GM12878 (cell line): ENCODE measurements around the gene CREBZF. TPM values are rescaled to one million over a fixed set of nuclear protein-coding genes. Genes with fewer than 3 reads are reported as not detected.
A peak's percentile ranks its signal among the peaks of the same experiment; 100 is the strongest.

ENCODE experiments used
- ASH2L ChIP-seq: fragments of 300-600, 200-600 bp; sonication (generic); IDR thresholded peaks from 2 replicates; pipeline ENCODE4 v1.6.1; 2017; ENCODE audit warnings: low read depth, mild to moderate bottlenecking, borderline replicate concordance
- BHLHE40 ChIP-seq, 2 experiments: fragments of 450-650 bp in 1 of 2; IDR thresholded peaks; 2 replicates each; pipeline ENCODE4 v1.6.1; 2011 to 2017; ENCODE audit warnings: low read depth in 2 of 2, borderline replicate concordance in 1 of 2, improper control_type of control experiment in 1 of 2, low read length in 1 of 2, mild to moderate bottlenecking in 1 of 2
- CEBPZ ChIP-seq: fragments of 150-350 bp; IDR thresholded peaks from 2 replicates; pipeline ENCODE4 v1.6.1; 2016; ENCODE audit warnings: low read depth, low read length
- CTCF ChIP-seq, 3 experiments: IDR thresholded peaks in 2 of 3; conservative IDR thresholded peaks in 1 of 3; 2 replicates each; pipeline ENCODE4 v1.5.1; 2011; ENCODE audit warnings: low read depth in 3 of 3, low read length in 3 of 3, mild to moderate bottlenecking in 3 of 3, control low read depth in 2 of 3, moderate library complexity in 2 of 3, inconsistent platforms in 1 of 3, mixed read lengths in 1 of 3; ENCODE audit not compliant: control insufficient read depth in 2 of 3, insufficient read depth in 1 of 3; ENCODE audit errors: extremely low read depth in 1 of 3
- EED ChIP-seq: sonication (generic); IDR thresholded peaks from 2 replicates; pipeline ENCODE4 v1.6.1; 2016; ENCODE audit warnings: antibody characterized with exemption, low read depth
- ELK1 ChIP-seq: IDR thresholded peaks from 2 replicates; pipeline ENCODE4 v1.6.1; 2012; ENCODE audit warnings: low read depth, low read length, improper control_type of control experiment
- NR2C1 ChIP-seq: fragments of 450-650 bp; IDR thresholded peaks from 2 replicates; pipeline ENCODE4 v1.6.1; 2017; ENCODE audit warnings: antibody characterized with exemption, mild to moderate bottlenecking, moderate library complexity
- NR2C2 ChIP-seq: IDR thresholded peaks from 2 replicates; pipeline ENCODE4 v1.6.1; 2011; ENCODE audit warnings: borderline replicate concordance, low read depth; ENCODE audit not compliant: control insufficient read depth, insufficient read length
- SKIL ChIP-seq: fragments of 450-650 bp; IDR thresholded peaks from 2 replicates; pipeline ENCODE4 v1.6.1; 2017; ENCODE audit warnings: mild to moderate bottlenecking, low read depth, inconsistent platforms; ENCODE audit not compliant: poor library complexity, severe bottlenecking
- SMC3 ChIP-seq: IDR thresholded peaks from 2 replicates; pipeline ENCODE4 v1.6.1; 2011; ENCODE audit warnings: low read length, improper control_type of control experiment, borderline replicate concordance
- SREBF2 ChIP-seq: IDR thresholded peaks from 2 replicates; pipeline ENCODE4 v1.6.1; 2012; ENCODE audit warnings: mild to moderate bottlenecking, low read length
- STAT1 ChIP-seq: fragments of 450-650 bp; conservative IDR thresholded peaks from 2 replicates; pipeline ENCODE4 v1.6.1; 2014; ENCODE audit warnings: antibody characterized with exemption, mild to moderate bottlenecking
- SUPT20H ChIP-seq: IDR thresholded peaks from 2 replicates; pipeline ENCODE4 v1.6.1; 2011; ENCODE audit warnings: low read depth, mild to moderate bottlenecking, low read length, moderate library complexity, borderline replicate concordance; ENCODE audit not compliant: control insufficient read depth
- TBL1XR1 ChIP-seq: IDR thresholded peaks from 2 replicates; pipeline ENCODE4 v1.6.1; 2012; ENCODE audit warnings: low read depth, low read length, improper control_type of control experiment
- USF1 ChIP-seq: IDR thresholded peaks from 2 replicates; pipeline ENCODE4 v1.6.1; 2011; ENCODE audit warnings: borderline replicate concordance, low read depth, mild to moderate bottlenecking, moderate library complexity, mixed read lengths, low read length; ENCODE audit not compliant: insufficient read depth; ENCODE audit errors: extremely low read length
- ZNF274 ChIP-seq: IDR thresholded peaks from one replicate; pipeline ENCODE4 v1.8.0; 2011; ENCODE audit not compliant: insufficient read length, insufficient read depth
- ZNF384 ChIP-seq: IDR thresholded peaks from 2 replicates; pipeline ENCODE4 v1.6.1; 2012; ENCODE audit warnings: low read depth, mild to moderate bottlenecking, low read length, improper control_type of control experiment, borderline replicate concordance
- ZSCAN29 ChIP-seq: fragments of 450-650 bp; IDR thresholded peaks from 2 replicates; pipeline ENCODE4 v1.6.1; 2017; ENCODE audit warnings: mild to moderate bottlenecking, moderate library complexity
- polyA plus RNA-seq, 11 experiments: library from polyadenylated mRNA; depleted of rRNA in 4 of 11; unstranded in 6 of 11; stranded (reverse) in 5 of 11; fragments of >200 nt; fragmentation: Nextera tagmentation in 4 of 11; fragmentation: Illumina TruSeq in 1 of 11; extraction: Ambion mirVana in 4 of 11; extraction: Trizol in 1 of 11; gene quantifications; 1 replicate in 1 of 11; 2 replicates in 10 of 11; pipeline versions ENCODE4 v1.2.1 to v1.2.3, GENCODE V29; 2011 to 2016; ENCODE audit warnings: inconsistent platforms in 2 of 11, missing spikeins in 2 of 11, low read depth in 1 of 11
- total RNA-seq, 4 experiments: library from RNA; depleted of rRNA in 3 of 4; stranded (reverse); fragments of >200 nt in 3 of 4; fragmentation: Illumina TruSeq in 1 of 4; extraction: Trizol in 1 of 4; gene quantifications; 2 replicates each; pipeline versions ENCODE4 v1.2.1 to v1.2.3, GENCODE V29; 2013 to 2021

The CREBZF gene
- total and polyA plus RNA-seq, 10 of the 15 experiments (the other 5 are each of a cell fraction or from before 2014, with no cell fraction given): 11.1 to 51.2 (median 34.1) TPM

GRCh38 chr11:85663753-85664614 lies 945 bp downstream of the CREBZF start (continued):
- TF ChIP-seq SKIL (no peak), ZNF274 (no peak), SREBF2 (no peak), NR2C1 (no peak), USF1 (no peak), TBL1XR1 (0 out of 2 replicates have a peak, but pooled peaks have one; percentile 31), SUPT20H (no peak), ELK1 (0 out of 2 replicates have a peak, but pooled peaks have one; percentile 63), SMC3 (peak; percentile 25; the same call in 1 of the 2 replicates), CEBPZ (no peak), ZNF384 (no peak), CTCF (IDR thresholded peaks at IDR 0.05 in 2 of 3, conservative IDR thresholded peaks at IDR 0.05 in 1 of 3; ENCODE audit: control insufficient read depth in 2 of 3, extremely low read depth in 1 of 3, insufficient read depth in 1 of 3, low read depth in 3 of 3, low read length in 3 of 3) (peak; percentile 54 to 71 (median 70)), ZSCAN29 (no peak), STAT1 (no peak), ASH2L (0 out of 2 replicates have a peak, but pooled peaks have one; percentile 27), BHLHE40 (IDR thresholded peaks at IDR 0.05; ENCODE audit: borderline replicate concordance in 1 of 2, low read depth in 2 of 2, low read length in 1 of 2) (0 out of 4 replicates have a peak, but pooled peaks have one; percentile 8 to 14), EED (no peak), NR2C2 (no peak)
